H1 (cell line): ENCODE data around the gene ATG7. TPM values are rescaled to one million over a fixed set of nuclear protein-coding genes. Genes with fewer than 3 reads are reported as not detected.

Experiments used
- CTCF ChIA-PET: fragments of 300-600 bp; sonication (Branson Sonifier 250); formaldehyde crosslinking; loops from one replicate; lab custom pipeline; 2021; ENCODE audit not compliant: partially characterized antibody; lab: Charles Lee
- POLR2A ChIA-PET: fragments of 300-600 bp; sonication (Branson Sonifier 250); formaldehyde crosslinking; loops from one replicate; lab custom pipeline; 2021; ENCODE audit warnings: inconsistent platforms; ENCODE audit not compliant: partially characterized antibody; lab: Charles Lee
- DNase-seq, 2 experiments: peaks; one replicate each; pipeline versions ENCODE4 v3.0.0 to v3.0.0-alpha.2; 2010 to 2022; ENCODE audit warnings: low spot score in 2 of 2, low read depth in 1 of 2, mixed read lengths in 1 of 2
- FAIRE-seq: peaks from 2 replicates; lab custom pipeline; 2011; peaks lifted over from hg19 to GRCh38; lab: Jason Lieb, UNC
- H2AFZ ChIP-seq: 2 replicates; pipeline ENCODE4 v1.8.1; 2012; ENCODE audit warnings: low read length, inconsistent platforms
- H2AK5ac ChIP-seq: 2 replicates; pipeline ENCODE4 v1.6.1; 2013; ENCODE audit warnings: low read depth, low read length
- H2BK120ac ChIP-seq: replicated peaks from 2 replicates; pipeline ENCODE3; 2013; ENCODE audit warnings: low read depth, low read length, inconsistent platforms
- H2BK12ac ChIP-seq: 2 replicates; pipeline ENCODE4 v1.6.1; 2013; ENCODE audit warnings: low read depth, low read length
- H2BK15ac ChIP-seq: 2 replicates; pipeline ENCODE4 v1.6.1; 2013; ENCODE audit warnings: low read length
- H2BK20ac ChIP-seq: 2 replicates; pipeline ENCODE4 v1.6.1; 2013; ENCODE audit warnings: low read length
- H2BK5ac ChIP-seq: 2 replicates; pipeline ENCODE4 v1.6.1; 2013; ENCODE audit warnings: low read depth, low read length
- H3K14ac ChIP-seq: 2 replicates; pipeline ENCODE4 v1.6.1; 2013; ENCODE audit warnings: inconsistent platforms; ENCODE audit not compliant: insufficient read length
- H3K18ac ChIP-seq: 2 replicates; pipeline ENCODE4 v1.6.1; 2013; ENCODE audit warnings: low read length; ENCODE audit errors: extremely low read depth
- H3K23ac ChIP-seq: 2 replicates; pipeline ENCODE4 v1.6.1; 2013; ENCODE audit warnings: inconsistent platforms; ENCODE audit not compliant: insufficient read length
- H3K23me2 ChIP-seq: 2 replicates; pipeline ENCODE4 v1.6.1; 2013; ENCODE audit warnings: low read depth, low read length
- H3K27ac ChIP-seq: 2 replicates; pipeline ENCODE4 v1.6.1; 2011; ENCODE audit warnings: low read depth, low read length, inconsistent platforms
- H3K27me3 ChIP-seq, 4 experiments: replicated peaks in 1 of 4; 1 replicate in 1 of 4; 2 replicates in 3 of 4; pipeline versions ENCODE4 v1.6.1 to v1.8.1; 2011 to 2013; ENCODE audit warnings: low read length in 3 of 4, mild to moderate bottlenecking in 3 of 4, inconsistent platforms in 2 of 4, mixed read lengths in 2 of 4, moderate library complexity in 1 of 4; ENCODE audit not compliant: control insufficient read depth in 3 of 4, insufficient read depth in 3 of 4; ENCODE audit errors: extremely low read depth in 1 of 4
- H3K36me3 ChIP-seq, 4 experiments: 2 replicates each; pipeline versions ENCODE4 v1.6.1 to v1.8.1; 2011 to 2013; ENCODE audit warnings: mild to moderate bottlenecking in 4 of 4, low read length in 3 of 4, moderate library complexity in 2 of 4, control low read depth in 1 of 4, inconsistent platforms in 1 of 4; ENCODE audit not compliant: insufficient read depth in 4 of 4, control insufficient read depth in 2 of 4
- H3K4ac ChIP-seq: replicated peaks from 2 replicates; pipeline ENCODE3; 2013; ENCODE audit warnings: low read length, low read depth, mixed read lengths, inconsistent platforms; ENCODE audit not compliant: insufficient read length
- H3K4me1 ChIP-seq, 4 experiments: replicated peaks in 1 of 4; 1 replicate in 1 of 4; 2 replicates in 3 of 4; pipeline versions ENCODE4 v1.6.1 to v1.8.1; 2011 to 2013; ENCODE audit warnings: low read length in 3 of 4, inconsistent platforms in 2 of 4, mixed read lengths in 1 of 4; ENCODE audit not compliant: insufficient read depth in 4 of 4, control insufficient read depth in 3 of 4
- H3K4me2 ChIP-seq, 2 experiments: 2 replicates each; pipeline versions ENCODE4 v1.6.1 to v1.8.1; 2011 to 2013; ENCODE audit warnings: low read depth in 2 of 2, low read length in 2 of 2, control low read depth in 1 of 2, inconsistent platforms in 1 of 2, mild to moderate bottlenecking in 1 of 2; ENCODE audit not compliant: insufficient read depth in 1 of 2
- H3K4me3 ChIP-seq, 4 experiments: fragments of 200-600, 300-600 bp in 1 of 4; sonication (generic), shearing (Covaris generic), sonication (Bioruptor Twin) in 1 of 4; 2 replicates each; pipeline versions ENCODE4 v1.5.1 to v1.8.1; 2011 to 2016; ENCODE audit warnings: low read length in 4 of 4, low read depth in 3 of 4, control low read depth in 2 of 4, inconsistent platforms in 2 of 4, mild to moderate bottlenecking in 2 of 4, mixed read lengths in 1 of 4, moderate library complexity in 1 of 4; ENCODE audit not compliant: insufficient read depth in 2 of 4; ENCODE audit errors: extremely low read depth in 1 of 4
- H3K56ac ChIP-seq: replicated peaks from 2 replicates; pipeline ENCODE3; 2013; ENCODE audit warnings: low read depth, mild to moderate bottlenecking, mixed read lengths, low read length, inconsistent platforms; ENCODE audit not compliant: insufficient read length
- H3K79me1 ChIP-seq: 2 replicates; pipeline ENCODE4 v1.6.1; 2013; ENCODE audit warnings: low read depth, low read length, control low read depth
- H3K79me2 ChIP-seq, 2 experiments: 2 replicates each; pipeline versions ENCODE4 v1.6.1 to v1.8.1; 2012 to 2013; ENCODE audit warnings: low read length in 2 of 2, mild to moderate bottlenecking in 2 of 2, inconsistent platforms in 1 of 2; ENCODE audit not compliant: insufficient read depth in 2 of 2, control insufficient read depth in 1 of 2
- H3K9ac ChIP-seq, 4 experiments: replicated peaks in 1 of 4; 1 replicate in 1 of 4; 2 replicates in 3 of 4; pipeline versions ENCODE4 v1.6.1 to v1.8.1; 2011 to 2013; ENCODE audit warnings: low read depth in 3 of 4, low read length in 3 of 4, control low read depth in 2 of 4, mild to moderate bottlenecking in 2 of 4, moderate library complexity in 2 of 4, inconsistent platforms in 1 of 4; ENCODE audit errors: extremely low read depth in 1 of 4
- H3K9me3 ChIP-seq, 2 experiments: 2 replicates each; pipeline versions ENCODE4 v1.6.1 to v1.8.1; 2012 to 2013; ENCODE audit warnings: mild to moderate bottlenecking in 2 of 2, moderate library complexity in 2 of 2, control low read depth in 1 of 2, inconsistent platforms in 1 of 2, low read depth in 1 of 2, low read length in 1 of 2, mixed read lengths in 1 of 2; ENCODE audit not compliant: insufficient read depth in 2 of 2
- H4K20me1 ChIP-seq, 2 experiments: replicated peaks in 1 of 2; 2 replicates each; pipeline versions ENCODE3 to v1.8.1; 2011 to 2013; ENCODE audit warnings: inconsistent platforms in 2 of 2, low read length in 2 of 2, mild to moderate bottlenecking in 1 of 2; ENCODE audit not compliant: insufficient read depth in 2 of 2, control insufficient read depth in 1 of 2
- H4K5ac ChIP-seq: 2 replicates; pipeline ENCODE4 v1.6.1; 2013; ENCODE audit warnings: low read length, low read depth, mixed read lengths, inconsistent platforms; ENCODE audit not compliant: insufficient read length
- H4K8ac ChIP-seq: 2 replicates; pipeline ENCODE4 v1.8.0; 2013; ENCODE audit warnings: mild to moderate bottlenecking, moderate library complexity, low read length, inconsistent platforms; ENCODE audit not compliant: insufficient read depth; ENCODE audit errors: extremely low read depth
- H4K91ac ChIP-seq: replicated peaks from 2 replicates; pipeline ENCODE3; 2013; ENCODE audit warnings: low read length, mixed read lengths, inconsistent platforms; ENCODE audit not compliant: insufficient read length
- ASH2L ChIP-seq: fragments of 200-600, 300-600 bp; sonication (generic); IDR thresholded peaks from one replicate; pipeline ENCODE4 v1.7.1; 2017; ENCODE audit warnings: low read length
- BRCA1 ChIP-seq: IDR thresholded peaks from 2 replicates; pipeline ENCODE4 v1.6.1; 2012; ENCODE audit warnings: low read depth, low read length, improper control_type of control experiment
- CHD1 ChIP-seq: IDR thresholded peaks from 2 replicates; pipeline ENCODE4 v1.6.1; 2012; ENCODE audit warnings: low read depth, low read length, improper control_type of control experiment
- CREB1 ChIP-seq: IDR thresholded peaks from 2 replicates; pipeline ENCODE4 v1.6.1; 2012; ENCODE audit warnings: inconsistent platforms
- CTBP2 ChIP-seq: IDR thresholded peaks from 2 replicates; pipeline ENCODE4 v1.7.0; 2011; ENCODE audit warnings: borderline replicate concordance, mild to moderate bottlenecking, moderate library complexity, mixed read lengths, low read length; ENCODE audit not compliant: insufficient read depth, insufficient read length
- HDAC6 ChIP-seq: IDR thresholded peaks from one replicate; pipeline ENCODE4 v1.7.1; 2012; ENCODE audit warnings: low read depth, mild to moderate bottlenecking, inconsistent platforms, low read length, moderate library complexity
- NANOG ChIP-seq: IDR thresholded peaks from 2 replicates; pipeline ENCODE4 v1.6.1; 2011; ENCODE audit warnings: low read length, low read depth, mild to moderate bottlenecking, inconsistent platforms; ENCODE audit not compliant: insufficient read depth, poor library complexity, severe bottlenecking
- POLR2A ChIP-seq, 2 experiments: IDR thresholded peaks; 1 replicate in 1 of 2; 2 replicates in 1 of 2; pipeline ENCODE4 v1.6.1; 2011; ENCODE audit warnings: low read depth in 2 of 2, low read length in 2 of 2, mild to moderate bottlenecking in 2 of 2; ENCODE audit errors: control extremely low read depth in 1 of 2
- POU5F1 ChIP-seq: IDR thresholded peaks from 2 replicates; pipeline ENCODE4 v1.6.1; 2011; ENCODE audit warnings: low read depth, mild to moderate bottlenecking, low read length, moderate library complexity
- RXRA ChIP-seq: IDR thresholded peaks from 2 replicates; pipeline ENCODE4 v1.6.1; 2011; ENCODE audit warnings: low read depth, mild to moderate bottlenecking, low read length, moderate library complexity; ENCODE audit not compliant: insufficient read depth
- SP1 ChIP-seq: IDR thresholded peaks from 2 replicates; pipeline ENCODE4 v1.6.1; 2011; ENCODE audit warnings: low read depth, low read length
- SP4 ChIP-seq: IDR thresholded peaks from 2 replicates; pipeline ENCODE4 v1.6.1; 2012; ENCODE audit warnings: low read length, inconsistent platforms
- TAF7 ChIP-seq: optimal IDR thresholded peaks from 2 replicates; pipeline ENCODE3; 2011; ENCODE audit warnings: low read depth, mild to moderate bottlenecking, inconsistent platforms, low read length, moderate library complexity, borderline replicate concordance
- TEAD4 ChIP-seq: IDR thresholded peaks from 2 replicates; pipeline ENCODE4 v1.6.1; 2012; ENCODE audit warnings: low read depth, low read length, inconsistent platforms, mixed read lengths
- ZNF274 ChIP-seq: IDR thresholded peaks from 2 replicates; pipeline ENCODE4 v1.7.0; 2012; ENCODE audit warnings: low read length, borderline replicate concordance; ENCODE audit errors: extremely low read depth
- WGBS, 2 experiments: shearing (Covaris generic) in 1 of 2; methylation state at CpG; one replicate each; pipeline versions ENCODE4 v1.1.6 to v1.1.7; 2013 to 2015; ENCODE audit warnings: low lambda C conversion rate in 2 of 2, mixed read lengths in 2 of 2, inconsistent platforms in 1 of 2, low coverage in 1 of 2, missing lambda C conversion rate in 1 of 2; ENCODE audit not compliant: insufficient replicate concordance in 2 of 2, insufficient coverage in 1 of 2, insufficient read length in 1 of 2; ENCODE audit errors: extremely low coverage in 1 of 2, missing lambda C conversion rate in 1 of 2; 5-methylcytosine and 5-hydroxymethylcytosine counted together
- polyA plus RNA-seq, 7 experiments: library from polyadenylated mRNA; depleted of rRNA in 3 of 7; stranded (reverse) in 5 of 7; unstranded in 2 of 7; fragments of >200 nt in 5 of 7; fragments of 200-250 nt in 2 of 7; gene quantifications; 1 replicate in 5 of 7; 2 replicates in 1 of 7; 4 replicates in 1 of 7; pipeline versions ENCODE4 v1.2.1 to v1.2.3, GENCODE V29; 2011 to 2013; ENCODE audit warnings: missing spikeins in 2 of 7, mixed read lengths in 2 of 7
- total RNA-seq: library from RNA; stranded (reverse); fragmentation: NEBNext Ultra II Directional; extraction: Animal tissue kit (Norgen Biotek cat#: 25700); gene quantifications from 2 replicates; pipeline ENCODE4 v1.2.1, GENCODE V29; 2021

Gene ATG7
- total and polyA plus RNA-seq, 2 of the 8 experiments (the other 6 are each of a cell fraction or from before 2014, with no cell fraction given), result 15.0 to 19.1 TPM

- no peak overlapping the region for H2BK5ac ChIP-seq
- no peak overlapping the region for H3K4me2 ChIP-seq
- no peak overlapping the region for H2AK5ac ChIP-seq
- H2BK12ac ChIP-seq, result no peak overlapping the region
- H2BK120ac ChIP-seq, result no peak overlapping the region
- no peaks in the 10 kb centered on the region for H4K20me1 ChIP-seq
- H3K4me1 ChIP-seq, result no peaks in the 10 kb centered on the region
- H2AFZ ChIP-seq, result no peak overlapping the region
- H3K79me1 ChIP-seq, result no peaks in the 10 kb centered on the region
- no peaks in the 10 kb centered on the region for H3K9me3 ChIP-seq
- no peaks in the 10 kb centered on the region for H3K79me2 ChIP-seq
- H3K4ac ChIP-seq, result no peak overlapping the region
- no peak overlapping the region for H3K9ac ChIP-seq
- POLR2A ChIA-PET, result interaction anchor here (1.6 kb wide), 1 partner anchor 25 kb away, joined by 4 read pairs; the partner anchor contains the start of gene ATG7
- DNase-seq (no peak), FAIRE-seq (no peak)
- no peak overlapping the region for H3K14ac ChIP-seq
- no peak overlapping the region for H2BK15ac ChIP-seq
- WGBS, 2 experiments, result 89% methylated on average over 4 of the region's 4 CpGs; no CpG with 5 or more reads in 1 of the 2 experiments
- H4K91ac ChIP-seq, result no peak overlapping the region
- H4K8ac ChIP-seq, result no peak overlapping the region
- CTCF ChIA-PET, result interaction anchor here (0.8 to 1.3 kb wide), 4 partner anchors 9 to 355 kb away, joined by 3 to 8 read pairs (median 3); no protein-coding TSS in a partner anchor
- no peak overlapping the region for H3K18ac ChIP-seq
- H3K23me2 ChIP-seq, result no peaks in the 10 kb centered on the region
- no peak overlapping the region for H3K27ac ChIP-seq
- H3K27me3 ChIP-seq, result peaks cover 0 to 2% (median 0%) of the 10 kb centered on the region in 4 experiments; a peak in 1 of 7 replicates
- no peak overlapping the region for H3K23ac ChIP-seq
- no peak overlapping the region for H3K56ac ChIP-seq
- H4K5ac ChIP-seq, result no peak overlapping the region
- H2BK20ac ChIP-seq, result no peak overlapping the region
- H3K36me3 ChIP-seq, result no peaks in the 10 kb centered on the region; a peak in 2 of 8 replicates
- no peak overlapping the region for H3K4me3 ChIP-seq
- TF ChIP-seq ASH2L (no peak), CHD1 (no peak), CTBP2 (no peak), TEAD4 (no peak), ZNF274 (no peak), SP1 (no peak), NANOG (no peak), POLR2A (IDR thresholded peaks at IDR 0.05; ENCODE audit: control extremely low read depth in 1 of 2, low read depth in 2 of 2, low read length in 2 of 2) (no peak), HDAC6 (no peak), CREB1 (no peak), BRCA1 (no peak), SP4 (no peak), RXRA (no peak), TAF7 (no peak), POU5F1 (no peak)
Measured at GRCh38 chr3:11297126-11297525, 24.9 kb downstream of the ATG7 start.
